CD4-positive, alpha-beta T cell treated with Interleukin-12 subunit alpha and Interleukin-12 subunit beta, for 1 hour (primary cell): ENCODE data around the gene PDE6B.
"Not testable (repeated sequence)": the region's sequence is repeated elsewhere in the genome, so short reads cannot be mapped to it uniquely, and the experiment has no call there.

ENCODE experiments used
- DNase-seq: peaks from one replicate; pipeline ENCODE4 v3.0.0-alpha.2; 2020

PDE6B gene

DNA sequence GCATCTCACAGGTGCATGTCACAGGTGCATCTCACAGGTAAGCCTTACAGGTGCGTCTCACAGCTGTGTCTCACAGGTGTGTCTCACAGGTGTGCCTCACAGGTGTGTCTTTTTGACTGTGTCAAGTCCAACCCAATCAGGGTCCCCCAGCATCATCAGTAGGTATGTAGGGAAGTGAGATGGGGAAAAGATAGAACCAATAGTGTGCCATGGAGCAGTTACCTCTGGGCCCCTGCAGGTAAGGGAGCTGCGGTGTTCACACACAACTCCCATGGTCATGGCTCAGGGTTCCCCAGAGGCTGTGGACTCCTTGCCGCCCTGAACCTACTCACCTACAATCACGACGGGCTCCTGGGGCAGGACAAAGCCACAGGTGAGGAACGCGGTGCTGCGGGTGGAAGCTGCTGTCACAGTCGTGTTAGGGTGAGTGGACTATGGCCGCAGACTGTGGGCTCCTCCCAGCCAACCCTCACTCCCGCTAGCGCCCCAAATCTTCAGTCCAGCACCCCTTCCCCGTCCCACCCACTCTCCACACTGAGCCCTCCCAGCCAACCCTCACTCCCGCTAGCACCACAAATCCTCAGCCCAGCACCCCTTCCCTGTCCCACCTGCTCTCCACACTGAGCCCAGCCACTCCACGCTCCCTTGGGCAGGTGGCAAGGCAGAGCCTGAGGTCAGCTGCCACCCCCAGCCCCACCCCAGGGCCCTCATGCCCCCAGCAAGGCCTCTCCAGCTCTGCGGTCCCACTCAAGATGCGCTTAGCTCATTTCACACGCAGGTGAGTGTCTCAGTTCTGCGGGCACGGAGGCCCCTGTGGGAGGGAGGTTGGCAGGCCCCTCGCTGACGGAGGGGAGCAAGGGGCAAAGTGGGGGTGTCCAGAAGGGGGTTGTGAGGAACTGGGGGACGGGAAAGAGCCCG, 2.1 kb upstream of the PDE6B start:
- no peak for DNase-seq

DNA sequence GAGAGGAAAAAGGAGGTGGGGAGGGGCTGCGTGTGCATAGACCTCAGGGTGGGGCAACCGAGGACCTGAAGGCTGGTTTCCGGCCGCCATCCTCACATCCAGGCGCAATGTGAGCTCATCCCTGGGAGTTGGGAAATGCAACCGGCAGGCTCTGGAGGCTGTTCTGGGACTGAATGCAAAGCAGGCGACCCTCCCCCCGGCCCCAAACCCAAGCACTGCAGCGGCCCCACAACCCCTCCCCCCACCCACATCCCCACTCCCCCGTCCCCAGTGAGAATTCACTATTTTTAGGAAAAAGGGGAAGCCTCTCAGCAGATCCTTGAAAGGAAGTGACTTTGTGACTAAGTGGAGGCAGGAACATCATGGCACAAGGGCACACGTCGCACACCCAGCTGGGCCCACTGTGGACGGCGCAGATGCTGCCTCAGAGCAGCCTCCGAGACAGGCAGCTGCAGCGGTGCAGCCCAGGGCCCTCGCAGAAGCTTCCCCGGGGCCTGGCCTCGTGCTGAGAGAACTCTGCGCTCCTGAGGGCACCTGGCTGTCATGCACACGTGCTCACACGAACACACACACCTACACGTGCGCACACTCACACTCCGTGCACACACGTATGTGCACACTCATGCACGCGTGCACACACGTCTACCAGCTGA, 1.3 kb upstream of the PDE6B start:
- no peak for DNase-seq

DNA sequence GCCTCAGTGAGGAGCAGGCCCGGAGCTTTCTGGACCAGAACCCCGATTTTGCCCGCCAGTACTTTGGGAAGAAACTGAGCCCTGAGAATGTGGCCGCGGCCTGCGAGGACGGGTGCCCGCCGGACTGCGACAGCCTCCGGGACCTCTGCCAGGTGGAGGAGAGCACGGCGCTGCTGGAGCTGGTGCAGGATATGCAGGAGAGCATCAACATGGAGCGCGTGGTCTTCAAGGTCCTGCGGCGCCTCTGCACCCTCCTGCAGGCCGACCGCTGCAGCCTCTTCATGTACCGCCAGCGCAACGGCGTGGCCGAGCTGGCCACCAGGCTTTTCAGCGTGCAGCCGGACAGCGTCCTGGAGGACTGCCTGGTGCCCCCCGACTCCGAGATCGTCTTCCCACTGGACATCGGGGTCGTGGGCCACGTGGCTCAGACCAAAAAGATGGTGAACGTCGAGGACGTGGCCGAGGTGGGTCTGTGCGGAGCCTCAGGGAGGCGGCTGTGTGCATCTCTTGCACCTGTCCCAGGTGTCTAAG, 323 bp downstream of the PDE6B start:
- no peak for DNase-seq

DNA sequence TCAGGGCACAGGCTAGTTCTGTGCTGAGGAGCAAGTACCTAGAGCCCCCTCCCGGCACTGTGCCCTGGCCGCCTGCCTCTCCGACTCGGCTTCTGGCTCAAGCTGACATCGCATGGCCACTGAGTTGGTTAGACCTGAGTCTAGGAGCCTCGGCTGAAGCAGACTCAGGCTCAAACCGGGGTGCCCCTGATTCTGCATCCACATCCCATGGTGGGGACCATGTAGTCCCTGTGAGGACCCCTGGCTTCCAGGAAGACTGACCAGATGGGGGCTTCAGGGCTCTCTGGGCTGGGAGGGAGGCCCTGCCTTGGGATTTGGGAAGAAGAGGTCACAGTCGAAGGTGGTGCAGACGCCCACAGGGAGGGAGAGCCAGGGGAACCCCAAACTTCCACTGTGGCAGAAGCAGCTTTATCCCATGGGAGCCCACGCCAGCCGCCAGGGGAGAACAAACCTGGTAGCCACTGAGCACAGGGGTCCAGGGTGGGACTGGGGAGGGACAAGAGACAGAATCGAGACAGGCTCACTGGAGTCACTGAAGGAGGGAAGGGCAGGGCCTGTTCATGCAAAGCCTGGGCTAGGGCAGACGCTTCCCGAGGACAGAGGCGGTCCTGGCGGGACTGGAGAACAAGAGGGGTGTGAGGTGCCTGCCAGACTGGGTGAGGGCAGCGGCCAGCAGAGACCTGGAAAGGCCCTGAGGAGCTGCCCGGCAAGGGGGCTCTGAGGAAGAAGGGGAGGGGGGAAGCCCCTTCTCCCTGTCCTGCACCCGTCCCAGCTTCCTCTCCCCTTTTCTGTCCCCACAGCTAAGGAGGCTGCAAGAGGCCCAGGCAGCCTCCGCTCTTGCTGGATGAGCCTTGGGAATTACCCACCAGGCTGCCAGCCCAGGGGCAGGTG, 1.1 kb downstream of the PDE6B start:
- no peak for DNase-seq

GRCh38 chr4:627347-628125, 2.2 kb downstream of the PDE6B start:
- DNase-seq: no peak

DNA sequence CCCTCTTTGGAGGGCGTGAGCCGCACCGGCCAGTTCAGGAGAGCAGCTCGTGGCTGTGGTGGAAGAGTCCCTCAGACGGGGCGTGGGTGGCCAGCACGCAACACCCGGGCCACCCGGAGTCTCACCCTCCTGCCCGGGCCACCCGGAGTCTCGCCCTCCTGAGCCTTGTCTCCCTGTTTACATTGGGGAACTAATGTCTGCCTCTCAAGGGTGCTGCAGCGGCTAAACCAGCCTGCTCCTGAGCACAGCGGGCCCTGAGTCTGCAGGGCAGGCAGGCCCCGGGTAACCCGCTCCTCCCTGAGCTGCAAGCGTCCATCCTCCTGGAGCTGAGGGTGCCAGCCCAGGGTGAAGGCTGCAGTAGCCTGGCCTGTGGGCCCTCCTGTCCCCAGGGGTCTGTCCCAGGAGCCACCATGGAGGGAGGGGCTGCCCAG, 3.0 kb downstream of the PDE6B start:
- no peak for DNase-seq

DNA sequence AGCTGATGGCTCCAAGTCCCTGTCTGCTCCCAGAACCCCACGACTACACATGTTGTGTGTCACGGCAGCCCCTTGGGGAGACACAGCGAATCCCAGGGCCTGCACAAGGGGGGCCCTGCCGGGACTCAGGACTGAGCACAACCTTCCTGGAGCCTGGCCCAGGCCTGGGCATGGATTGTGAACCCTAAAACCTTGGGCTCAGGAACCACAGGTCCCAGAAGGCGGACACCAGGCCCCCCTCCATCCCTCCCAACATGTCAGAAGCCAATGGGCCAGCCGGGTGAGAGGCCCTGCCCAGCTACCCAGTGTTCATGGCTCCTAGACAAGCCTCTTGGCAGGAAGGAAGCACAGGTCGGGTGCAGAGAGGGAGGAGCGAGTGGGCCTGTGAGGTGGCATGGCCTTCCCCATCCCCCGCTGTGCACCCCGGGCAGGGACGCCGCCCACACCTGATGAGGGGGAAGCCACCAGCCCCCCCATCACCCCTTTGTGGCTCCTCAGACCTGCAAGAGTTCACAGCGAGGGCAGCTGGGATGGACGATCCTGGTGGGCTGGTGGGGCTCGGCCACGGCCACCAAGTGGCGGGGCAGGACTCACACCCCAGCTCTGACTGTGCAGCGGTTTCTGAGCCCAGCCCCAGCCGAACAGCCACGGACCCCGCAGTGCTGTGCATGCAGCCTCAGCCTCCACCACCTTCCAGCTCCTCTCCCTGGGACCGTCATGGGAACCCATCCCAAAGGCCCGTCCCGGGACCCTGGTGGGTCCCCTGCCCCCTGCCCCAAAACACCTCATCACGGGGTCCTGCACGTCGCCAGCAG, 3.7 kb downstream of the PDE6B start:
- DNase-seq: no peak

- DNase-seq: no peak
These were observed 4.2 kb downstream of the PDE6B start for GRCh38 chr4:629636-629914.

- DNase-seq: no peak
These were observed 4.7 kb downstream of the PDE6B start for GRCh38 chr4:629915-630641.

GRCh38 chr4:630656-631055, 5.3 kb downstream of the PDE6B start:
- no peak for DNase-seq

GRCh38 chr4:632196-632790, 6.9 kb downstream of the PDE6B start:
- DNase-seq: no peak

DNA sequence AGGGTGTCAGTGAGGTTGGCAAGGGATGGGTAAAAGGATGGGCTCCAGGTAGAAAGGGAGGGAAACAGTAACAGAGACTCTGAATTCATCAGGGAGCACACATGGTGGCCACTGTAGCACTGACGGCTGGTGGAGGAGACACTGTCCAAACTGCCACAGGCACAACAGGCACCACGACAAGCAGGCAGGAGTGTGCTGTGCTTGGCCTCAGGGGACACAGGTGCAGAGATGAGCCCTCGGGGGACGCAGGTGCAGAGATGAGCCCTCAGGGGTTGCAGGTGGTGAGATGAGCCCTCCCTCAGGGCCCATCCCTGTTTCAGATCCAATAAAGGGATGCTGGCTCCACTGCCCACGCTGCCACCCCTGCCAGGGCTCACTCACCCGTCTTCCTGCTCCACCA, 7.6 kb downstream of the PDE6B start:
- DNase-seq: no peak

GRCh38 chr4:633406-633805, 8.0 kb downstream of the PDE6B start:
- DNase-seq: no peak

DNA sequence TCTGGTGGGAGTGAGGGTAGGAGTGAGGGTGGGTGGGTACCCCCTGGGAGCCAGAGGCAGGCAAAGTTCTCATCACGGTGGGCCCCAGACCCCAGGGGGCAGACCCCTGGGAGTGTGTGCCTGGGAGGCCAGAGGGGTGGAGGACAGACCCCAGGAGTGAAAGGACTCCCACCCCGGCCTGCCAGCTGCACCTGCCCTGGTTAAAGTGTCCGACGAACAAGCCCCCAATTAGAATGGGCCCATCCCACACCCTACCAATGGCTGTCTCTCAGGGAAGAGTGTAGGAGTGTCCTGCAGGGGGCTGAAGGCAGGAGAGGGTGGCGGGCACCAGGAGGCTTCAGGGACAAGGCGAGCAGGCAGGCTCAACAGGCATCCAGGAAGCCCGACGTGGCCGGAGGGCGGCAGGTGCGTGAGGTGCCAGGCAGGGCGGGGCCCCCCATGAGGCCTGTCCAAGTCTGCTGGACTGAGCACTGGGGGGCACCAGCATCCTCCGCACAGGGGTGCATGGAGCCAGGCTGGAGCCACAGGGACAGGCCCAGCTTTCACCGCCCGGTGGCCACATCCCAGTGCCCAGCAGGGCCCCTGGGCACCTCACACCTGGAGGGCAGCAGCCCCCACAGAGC, 8.7 kb downstream of the PDE6B start:
- no peak for DNase-seq

GRCh38 chr4:634599-634985, 9.2 kb downstream of the PDE6B start:
- DNase-seq: no peak

DNA sequence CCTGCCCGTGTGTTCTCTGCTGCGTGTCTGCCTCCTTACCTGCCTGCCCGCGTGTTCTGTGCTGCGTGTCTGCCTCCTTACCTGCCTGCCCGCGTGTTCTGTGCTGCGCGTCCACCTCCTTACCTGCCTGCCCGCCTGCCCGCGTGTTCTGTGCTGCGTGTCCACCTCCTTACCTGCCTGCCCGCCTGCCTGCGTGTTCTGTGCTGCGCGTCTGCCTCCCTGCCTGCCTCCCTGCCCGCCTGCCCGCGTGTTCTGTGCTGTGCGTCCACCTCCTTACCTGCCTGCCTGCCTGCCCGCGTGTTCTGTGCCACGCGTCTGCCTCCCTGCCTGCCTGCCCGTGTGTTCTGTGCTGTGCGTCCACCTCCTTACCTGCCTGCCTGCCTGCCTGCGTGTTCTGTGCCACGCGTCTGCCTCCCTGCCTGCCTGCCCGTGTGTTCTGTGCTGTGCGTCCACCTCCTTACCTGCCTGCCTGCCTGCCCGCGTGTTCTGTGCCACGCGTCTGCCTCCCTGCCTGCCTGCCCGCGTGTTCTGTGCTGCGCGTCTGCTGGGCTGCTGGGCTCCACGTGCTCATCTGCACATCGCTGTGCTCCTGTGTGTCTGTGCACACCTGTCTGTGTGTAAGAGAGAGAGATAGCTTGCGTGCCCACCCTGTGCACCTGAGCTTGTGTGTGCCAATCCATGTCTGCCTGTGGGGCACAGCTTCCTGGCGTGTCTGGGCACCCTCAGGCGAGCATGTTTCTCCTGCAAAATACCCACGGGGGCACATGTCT, 9.9 kb downstream of the PDE6B start:
- not testable (repeated sequence) for DNase-seq

GRCh38 chr4:635851-636627, 10.7 kb downstream of the PDE6B start:
- no peak for DNase-seq

DNA sequence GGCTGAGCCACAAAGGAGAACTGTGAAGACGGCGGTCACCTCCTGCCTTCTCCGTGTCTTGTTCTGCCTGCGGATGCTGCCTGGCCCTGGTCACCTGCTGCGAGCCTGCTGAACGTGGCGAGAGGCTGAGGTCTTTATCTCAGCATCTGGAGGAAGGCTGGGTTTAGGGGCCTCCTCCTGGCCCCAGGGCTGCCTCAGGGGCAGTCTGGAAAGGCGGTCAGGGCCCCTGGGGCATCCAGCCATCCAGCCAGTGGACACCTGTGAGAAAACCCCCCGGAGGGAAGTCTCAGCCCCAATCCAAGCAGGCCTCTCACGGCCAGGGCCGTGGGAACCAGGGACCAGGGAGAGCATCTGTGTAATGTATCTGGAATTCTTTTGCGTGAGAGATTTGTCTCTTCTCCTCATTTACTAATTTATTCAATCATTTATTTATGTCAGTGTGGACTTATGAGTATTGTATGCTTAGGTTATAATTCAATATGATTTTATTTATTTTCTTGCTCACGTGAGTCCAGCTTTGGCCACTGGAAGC, 11.3 kb downstream of the PDE6B start:
- DNase-seq: no peak
